Measurements from ENCODE around the gene CCL17.
"Not testable (repeated sequence)": the region's sequence is repeated elsewhere in the genome, so short reads cannot be mapped to it uniquely, and the experiment has no call there.

The CCL17 gene

DNA sequence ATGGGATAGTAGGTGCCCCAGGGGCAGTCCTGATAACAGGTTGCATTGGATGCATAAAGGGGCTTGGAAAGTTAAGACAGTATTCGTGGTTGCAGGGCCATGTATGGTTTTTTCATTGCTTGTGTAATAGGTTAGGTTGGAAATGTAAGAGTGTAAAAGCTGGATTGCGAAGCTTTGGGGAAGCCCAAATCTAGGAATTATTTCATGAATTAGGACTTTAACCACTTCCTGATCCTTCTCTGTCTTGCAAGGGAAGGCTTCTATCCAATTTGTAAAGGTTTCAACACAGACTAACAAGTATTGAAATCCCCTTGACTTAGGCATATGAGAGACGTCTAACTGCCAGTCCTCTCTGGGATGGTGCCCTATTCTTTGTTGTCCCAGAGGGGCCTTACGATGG lies 7.8 kb upstream of the CCL17 start:
- no peak for DNase-seq (ENCODE audit: low read depth in 2 of 2)

GRCh38 chr16:57397493-57397892 lies 7.1 kb upstream of the CCL17 start:
- DNase-seq (ENCODE audit: low read depth in 2 of 2): not testable (repeated sequence)

- no peak for DNase-seq (ENCODE audit: low read depth in 2 of 2)
These were observed 2.5 kb upstream of the CCL17 start for GRCh38 chr16:57401943-57402640.

DNA sequence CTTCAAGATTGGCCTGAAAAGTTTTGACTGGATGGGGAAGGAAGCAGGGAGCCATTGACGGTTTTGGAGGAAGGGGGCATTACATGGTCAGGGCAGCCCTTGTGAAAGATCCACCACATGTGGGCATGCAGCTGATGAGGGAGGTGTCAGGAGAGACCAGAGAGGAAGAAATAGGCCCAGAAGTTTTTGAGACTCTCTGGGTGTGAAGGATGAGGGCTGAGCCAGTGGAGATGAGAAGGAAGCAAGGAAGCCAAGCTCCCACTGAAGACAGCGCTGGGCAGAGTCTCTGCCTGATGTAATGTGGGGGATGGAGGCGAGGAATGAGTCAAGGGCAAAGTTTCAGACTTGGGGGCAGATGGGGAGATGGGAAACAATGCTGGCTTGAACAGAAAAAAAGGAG lies 530 bp downstream of the CCL17 start:
- no peak for DNase-seq (ENCODE audit: low read depth in 2 of 2)

- DNase-seq (ENCODE audit: low read depth in 2 of 2): no peak
These were observed 2.3 kb downstream of the CCL17 start for GRCh38 chr16:57406881-57407280.

DNA sequence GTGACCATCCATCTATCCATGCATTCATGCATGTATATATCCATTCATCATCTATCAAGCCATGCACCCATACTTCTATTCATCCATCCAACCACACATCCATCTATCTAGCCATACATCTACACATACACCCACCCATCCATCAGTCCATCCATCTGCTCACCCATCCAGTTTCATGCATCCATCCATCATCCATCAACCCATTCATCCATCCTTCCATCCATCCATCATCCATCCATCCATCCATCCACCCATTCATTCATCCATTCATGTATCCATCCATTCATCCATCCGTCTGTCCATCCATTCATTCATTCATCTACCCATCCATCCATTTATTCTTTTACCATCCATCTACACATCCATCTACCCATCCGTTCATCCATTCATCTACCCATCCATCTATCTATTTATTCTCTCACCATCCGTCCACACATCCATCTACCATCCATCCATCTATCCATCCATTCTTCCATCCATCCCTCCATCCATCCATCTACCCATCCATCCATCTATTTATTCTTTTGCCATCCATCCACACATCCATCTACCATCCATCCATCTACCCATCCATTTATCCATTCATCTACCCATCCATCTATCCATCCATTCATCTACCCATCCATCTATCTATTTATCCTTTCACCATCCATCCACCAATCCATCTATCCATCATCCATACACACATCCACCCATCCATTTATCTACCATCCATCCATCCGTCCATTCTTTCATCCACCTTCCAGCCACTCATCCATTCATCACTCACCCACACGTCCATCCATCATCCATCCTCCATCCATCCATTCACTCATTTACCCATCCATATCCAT lies 3.2 kb downstream of the CCL17 start:
- DNase-seq (ENCODE audit: low read depth in 2 of 2): no peak

GRCh38 chr16:57409065-57409464 lies 4.5 kb downstream of the CCL17 start:
- no peak for DNase-seq (ENCODE audit: low read depth in 2 of 2)

- no peak for DNase-seq (ENCODE audit: low read depth in 2 of 2)
These were observed 5.5 kb downstream of the CCL17 start for GRCh38 chr16:57409870-57410587.

DNA sequence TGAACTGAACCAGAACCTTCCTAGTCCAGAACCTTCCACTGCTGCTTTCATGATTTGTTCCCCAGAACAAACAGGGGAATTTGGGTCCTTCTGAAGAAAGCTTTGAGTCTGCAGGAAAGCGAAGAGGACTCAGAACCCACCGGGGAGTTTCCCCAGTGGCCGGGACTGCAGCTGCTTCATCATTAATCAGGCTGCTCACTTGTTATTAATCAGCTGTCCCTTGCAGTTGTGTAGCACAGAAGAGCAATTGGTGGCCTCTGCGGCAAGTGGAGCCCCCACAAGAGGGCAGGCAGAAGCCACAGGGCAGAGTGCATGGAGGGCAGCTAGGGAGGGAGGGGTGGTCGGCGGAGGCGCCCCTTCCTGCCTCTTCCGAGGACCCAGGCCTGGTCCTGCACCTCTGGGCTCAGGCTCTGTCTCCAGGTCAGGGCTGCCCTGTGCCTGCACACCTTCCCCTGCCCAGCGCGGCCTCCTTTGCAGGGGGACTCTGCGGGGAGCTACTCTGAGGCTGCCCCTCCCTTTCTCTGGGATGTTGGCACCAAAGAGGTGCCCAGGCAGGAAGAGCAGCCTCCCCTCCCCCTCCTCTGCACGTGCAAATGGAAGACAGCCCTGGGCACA lies 6.9 kb downstream of the CCL17 start:
- no peak for DNase-seq (ENCODE audit: low read depth in 2 of 2)

DNA sequence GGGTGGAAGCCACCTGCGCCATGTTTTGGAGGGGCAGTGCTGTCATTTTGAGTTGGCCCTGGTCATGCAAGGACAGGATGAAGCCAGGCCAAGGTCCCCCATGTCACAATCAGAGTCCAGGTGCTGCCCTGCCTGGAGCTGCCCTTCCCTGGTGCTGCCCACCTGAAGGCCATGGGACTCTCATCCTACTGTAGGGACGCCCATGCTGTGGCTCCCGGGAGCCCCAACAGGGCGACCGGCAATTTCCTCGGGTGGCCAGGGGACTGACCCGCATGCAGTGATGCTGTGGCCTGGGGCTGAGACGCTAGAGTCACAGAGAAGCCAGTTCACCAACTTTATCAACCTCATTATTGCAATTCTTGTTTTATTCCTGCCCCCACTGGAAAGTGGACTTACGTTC lies 8.0 kb downstream of the CCL17 start:
- DNase-seq (ENCODE audit: low read depth in 2 of 2): no peak

DNA sequence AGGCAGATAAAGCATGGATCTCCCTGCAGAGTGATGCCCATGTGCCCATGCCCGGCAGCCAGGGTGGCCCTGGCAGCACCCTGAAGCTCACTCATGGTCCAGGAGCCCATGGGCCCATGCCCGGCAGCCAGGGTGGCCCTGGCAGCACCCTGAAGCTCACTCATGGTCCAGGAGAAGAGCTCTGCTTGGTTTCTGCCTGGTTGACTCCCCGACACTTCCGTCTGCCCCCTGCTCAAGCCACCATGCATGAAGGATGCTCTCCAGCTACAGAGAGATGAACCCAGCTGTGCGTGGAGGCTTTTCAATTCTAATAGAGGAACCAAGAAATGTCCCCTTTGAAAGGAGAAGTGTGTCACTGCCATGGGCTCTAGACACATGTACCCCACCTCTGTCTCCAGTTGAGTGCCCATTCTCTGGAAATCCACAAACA lies 8.7 kb downstream of the CCL17 start:
- DNase-seq (ENCODE audit: low read depth in 2 of 2): no peak

DNA sequence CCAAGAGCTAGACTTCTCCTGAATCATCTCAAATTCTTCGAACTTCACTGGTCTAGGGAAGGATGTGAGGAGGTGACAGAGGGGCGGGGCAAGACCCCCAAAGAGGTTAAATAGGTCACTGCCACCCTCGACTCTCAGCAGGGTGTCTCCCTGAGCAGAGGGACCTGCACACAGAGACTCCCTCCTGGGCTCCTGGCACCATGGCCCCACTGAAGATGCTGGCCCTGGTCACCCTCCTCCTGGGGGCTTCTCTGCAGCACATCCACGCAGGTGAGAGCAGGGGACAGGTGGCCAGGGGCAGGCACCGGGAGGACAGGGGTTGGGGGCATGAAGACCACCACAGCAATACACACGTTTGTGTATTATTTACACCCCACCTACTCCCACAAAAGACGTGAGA lies 9.2 kb downstream of the CCL17 start:
- DNase-seq (ENCODE audit: low read depth in 2 of 2): no peak

DNA sequence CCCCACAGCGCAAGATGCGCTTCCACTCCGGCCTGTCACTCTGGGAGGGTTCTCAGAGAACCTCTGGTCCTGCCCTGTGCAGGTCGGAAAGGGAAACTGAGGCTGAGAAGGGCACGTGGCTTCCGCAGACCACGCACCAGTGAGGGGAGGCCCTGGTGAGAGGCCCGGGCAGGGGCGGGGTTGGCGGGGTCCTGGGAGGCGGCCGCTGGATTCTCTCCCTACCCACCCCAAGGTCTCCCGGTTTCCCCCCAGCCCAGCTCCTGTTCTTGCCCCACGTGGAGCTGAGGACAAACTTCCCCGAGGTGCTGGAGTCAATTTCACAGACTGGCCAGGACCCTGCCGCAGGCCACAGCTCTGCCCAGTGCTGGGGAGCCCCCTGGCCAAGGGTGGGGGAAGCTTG lies 11.5 kb downstream of the CCL17 start:
- DNase-seq (ENCODE audit: low read depth in 2 of 2): no peak

GRCh38 chr16:57419506-57419905 lies 14.9 kb downstream of the CCL17 start:
- DNase-seq (ENCODE audit: low read depth in 2 of 2): no peak

- no peak for DNase-seq (ENCODE audit: low read depth in 2 of 2)
These were observed 17.7 kb downstream of the CCL17 start for GRCh38 chr16:57422026-57422944.

DNA sequence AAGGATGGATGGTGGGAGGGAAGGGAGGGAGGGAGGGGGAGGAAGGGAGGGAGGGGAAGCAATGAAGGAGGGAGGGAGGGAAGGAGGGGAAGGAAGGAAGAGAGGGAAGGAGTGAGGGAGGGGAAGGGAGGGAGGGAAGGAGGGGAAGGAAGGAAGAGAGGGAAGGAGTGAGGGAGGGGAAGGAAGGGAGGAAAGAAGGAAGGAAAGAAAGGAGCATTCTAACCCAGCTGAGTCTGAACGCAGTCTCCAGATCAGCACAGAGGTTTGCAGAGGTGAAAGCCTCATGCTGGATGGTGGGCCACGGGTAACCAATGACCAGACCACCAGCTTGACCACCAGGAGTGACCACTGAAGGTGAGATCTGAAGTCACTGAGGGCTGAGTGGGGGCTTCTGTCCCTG lies 18.6 kb downstream of the CCL17 start:
- no peak for DNase-seq (ENCODE audit: low read depth in 2 of 2)

DNA sequence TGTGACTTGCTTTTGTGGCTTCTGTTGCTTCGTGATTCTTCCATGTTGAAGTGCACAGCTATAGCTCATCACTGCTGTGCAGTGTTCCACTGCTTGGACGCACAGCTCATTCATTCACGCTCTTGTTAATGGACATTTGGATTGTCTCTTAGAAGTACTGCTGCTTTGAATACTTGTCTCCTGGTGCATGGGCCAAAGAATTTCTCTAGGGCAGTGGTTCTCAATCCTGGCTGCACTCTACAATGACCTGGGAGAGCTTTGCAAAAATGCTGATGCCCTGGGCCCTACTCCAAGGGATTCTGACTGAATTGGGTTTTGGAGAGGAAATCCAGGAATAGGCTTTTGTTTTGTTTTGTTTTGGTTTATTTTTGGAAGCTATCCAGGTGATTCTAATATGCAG lies 20.0 kb downstream of the CCL17 start:
- no peak for DNase-seq (ENCODE audit: low read depth in 2 of 2)

GRCh38 chr16:57426356-57426755 lies 21.8 kb downstream of the CCL17 start:
- DNase-seq (ENCODE audit: low read depth in 2 of 2): no peak

GRCh38 chr16:57427307-57427706 lies 22.7 kb downstream of the CCL17 start:
- no peak for DNase-seq (ENCODE audit: low read depth in 2 of 2)

- DNase-seq (ENCODE audit: low read depth in 2 of 2): no peak
These were observed 23.3 kb downstream of the CCL17 start for GRCh38 chr16:57427824-57428223.

DNA sequence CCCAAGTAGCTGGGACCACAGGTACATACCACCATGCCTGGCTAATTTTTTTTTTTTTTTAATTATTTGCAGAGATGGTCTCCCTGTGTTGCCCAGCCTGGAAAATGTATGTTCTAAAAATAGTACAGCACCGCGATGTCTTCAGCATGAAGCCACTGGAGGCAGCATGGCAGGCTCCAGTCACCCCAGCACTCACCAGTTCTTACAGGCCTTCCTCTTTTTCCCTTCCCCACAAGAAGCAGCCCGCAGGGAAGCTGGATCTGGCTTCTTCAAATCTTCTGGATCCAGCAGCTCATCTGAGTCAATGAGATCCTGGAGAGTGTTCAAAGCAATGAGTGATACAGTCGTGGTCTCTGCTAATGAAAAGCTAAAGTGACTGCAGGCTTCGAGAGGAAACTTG lies 26.4 kb downstream of the CCL17 start:
- no peak for DNase-seq (ENCODE audit: low read depth in 2 of 2)
